Measurements from ENCODE around the gene SYT17. TPM values are rescaled to one million over a fixed set of nuclear protein-coding genes. Genes with fewer than 3 reads are reported as not detected.

SYT17 gene
- total and polyA plus RNA-seq, 4 donors = 3.4 to 13.1 (median 8.6) TPM

GRCh38 chr16:19281246-19281645, 113.2 kb downstream of the SYT17 start:
- DNase-seq = peak in 2 of 3 donors; percentile 25 to 32
- no peaks in the 10 kb centered on the region for H3K36me3 ChIP-seq (ENCODE audit: control insufficient read depth in 4 of 4, insufficient read depth in 4 of 4, low read length in 4 of 4)
- TF ChIP-seq CTCF (IDR thresholded peaks at IDR 0.05; ENCODE audit: control extremely low read depth, extremely low read depth) = no peak
- no peak overlapping the region for H3K9ac ChIP-seq (ENCODE audit: insufficient read depth in 1 of 2, low read length in 2 of 2)
- WGBS, 2 donors = 80 to 100% methylated on average over 2 of the region's 2 CpGs
- H3K27ac ChIP-seq (ENCODE audit: low read depth in 1 of 2, low read length in 1 of 2) = no peak overlapping the region
- no peak overlapping the region for H3K4me3 ChIP-seq
- H3K4me1 ChIP-seq (ENCODE audit: control insufficient read depth in 5 of 5, insufficient read depth in 5 of 5, low read length in 5 of 5) = no peaks in the 10 kb centered on the region
- peaks cover 0 to 3% (median 0%) of the 10 kb centered on the region in 4 donors for H3K9me3 ChIP-seq (ENCODE audit: control insufficient read depth in 4 of 4, insufficient read depth in 3 of 4, low read length in 3 of 4)
- H3K27me3 ChIP-seq (ENCODE audit: control insufficient read depth in 3 of 3, insufficient read depth in 3 of 3, low read length in 2 of 3) = no peaks in the 10 kb centered on the region
- ATAC-seq (ENCODE audit: insufficient read depth, low FRiP score) = no peak

- Histone ChIP-seq H3K4me1 (ENCODE audit: control insufficient read depth in 5 of 5, insufficient read depth in 5 of 5, low read length in 5 of 5) (no peaks in the 10 kb centered on the region), H3K36me3 (ENCODE audit: control insufficient read depth in 4 of 4, insufficient read depth in 4 of 4, low read length in 4 of 4) (no peaks in the 10 kb centered on the region), H3K9ac (ENCODE audit: insufficient read depth in 1 of 2, low read length in 2 of 2) (no peak overlapping the region), H3K27me3 (ENCODE audit: control insufficient read depth in 3 of 3, insufficient read depth in 3 of 3, low read length in 2 of 3) (no peaks in the 10 kb centered on the region), H3K27ac (ENCODE audit: low read depth in 1 of 2, low read length in 1 of 2) (no peak overlapping the region), H3K9me3 (ENCODE audit: control insufficient read depth in 4 of 4, insufficient read depth in 3 of 4, low read length in 3 of 4) (peaks cover 0 to 3% (median 0%) of the 10 kb centered on the region in 4 donors), H3K4me3 (no peak overlapping the region)
- no peak for TF ChIP-seq CTCF (IDR thresholded peaks at IDR 0.05; ENCODE audit: control extremely low read depth, extremely low read depth)
- no peak for DNase-seq
- WGBS, 2 donors = 61 to 75% methylated on average over 3 of the region's 3 CpGs
- no peak for ATAC-seq (ENCODE audit: insufficient read depth, low FRiP score)
Measured at GRCh38 chr16:19282101-19282500, 114.1 kb downstream of the SYT17 start.

- no peak overlapping the region for H3K4me3 ChIP-seq
- no peak for DNase-seq
- TF ChIP-seq CTCF (IDR thresholded peaks at IDR 0.05; ENCODE audit: control extremely low read depth, extremely low read depth) = no peak
- no peaks in the 10 kb centered on the region for H3K27me3 ChIP-seq (ENCODE audit: control insufficient read depth in 3 of 3, insufficient read depth in 3 of 3, low read length in 2 of 3)
- no peak for ATAC-seq (ENCODE audit: insufficient read depth, low FRiP score)
- 72 to 90% methylated on average over 2 of the region's 2 CpGs for WGBS, 2 donors
- H3K9ac ChIP-seq (ENCODE audit: insufficient read depth in 1 of 2, low read length in 2 of 2) = no peak overlapping the region
- no peak overlapping the region for H3K27ac ChIP-seq (ENCODE audit: low read depth in 1 of 2, low read length in 1 of 2)
- no peaks in the 10 kb centered on the region for H3K4me1 ChIP-seq (ENCODE audit: control insufficient read depth in 5 of 5, insufficient read depth in 5 of 5, low read length in 5 of 5)
- H3K36me3 ChIP-seq (ENCODE audit: control insufficient read depth in 4 of 4, insufficient read depth in 4 of 4, low read length in 4 of 4) = no peaks in the 10 kb centered on the region
- H3K9me3 ChIP-seq (ENCODE audit: control insufficient read depth in 4 of 4, insufficient read depth in 3 of 4, low read length in 3 of 4) = peaks cover 0 to 3% (median 0%) of the 10 kb centered on the region in 4 donors
Measured at GRCh38 chr16:19283637-19284036, 115.6 kb downstream of the SYT17 start.

- no peak for TF ChIP-seq CTCF (IDR thresholded peaks at IDR 0.05; ENCODE audit: control extremely low read depth, extremely low read depth)
- DNase-seq (peak in 1 of 3 donors; percentile 13), ATAC-seq (ENCODE audit: insufficient read depth, low FRiP score) (peak; percentile 65)
- WGBS, 2 donors = 45 to 70% methylated on average over 1 of the region's 1 CpG
- no peaks in the 10 kb centered on the region for H3K27me3 ChIP-seq (ENCODE audit: control insufficient read depth in 3 of 3, insufficient read depth in 3 of 3, low read length in 2 of 3)
- no peaks in the 10 kb centered on the region for H3K36me3 ChIP-seq (ENCODE audit: control insufficient read depth in 4 of 4, insufficient read depth in 4 of 4, low read length in 4 of 4)
- no peak overlapping the region for H3K27ac ChIP-seq (ENCODE audit: low read depth in 1 of 2, low read length in 1 of 2)
- no peaks in the 10 kb centered on the region for H3K4me1 ChIP-seq (ENCODE audit: control insufficient read depth in 5 of 5, insufficient read depth in 5 of 5, low read length in 5 of 5)
- H3K4me3 ChIP-seq = no peak overlapping the region
- H3K9ac ChIP-seq (ENCODE audit: insufficient read depth in 1 of 2, low read length in 2 of 2) = no peak overlapping the region
- H3K9me3 ChIP-seq (ENCODE audit: control insufficient read depth in 4 of 4, insufficient read depth in 3 of 4, low read length in 3 of 4) = peaks cover 0 to 3% (median 0%) of the 10 kb centered on the region in 4 donors
Measured at GRCh38 chr16:19284207-19284606, 116.2 kb downstream of the SYT17 start.

Measured in lung (tissue), 12 donors.